Left kidney (tissue), 2 donors: Measurements from ENCODE around the gene ZCCHC8. TPM values are rescaled to one million over a fixed set of nuclear protein-coding genes. Genes with fewer than 3 reads are reported as not detected.
"Not testable (repeated sequence)": the region's sequence is repeated elsewhere in the genome, so short reads cannot be mapped to it uniquely, and the experiment has no call there.

Experiments used
- DNase-seq: peaks from one replicate; pipeline ENCODE4 v3.0.0-alpha.2; 2013
- polyA plus RNA-seq: library from polyadenylated mRNA; unstranded; fragments of 120-200 nt; gene quantifications from one replicate; pipeline ENCODE4 v1.2.1, GENCODE V29; 2013; ENCODE audit not compliant: insufficient read length

ZCCHC8 gene
- polyA plus RNA-seq, 1 donor: 57.2 TPM

DNA sequence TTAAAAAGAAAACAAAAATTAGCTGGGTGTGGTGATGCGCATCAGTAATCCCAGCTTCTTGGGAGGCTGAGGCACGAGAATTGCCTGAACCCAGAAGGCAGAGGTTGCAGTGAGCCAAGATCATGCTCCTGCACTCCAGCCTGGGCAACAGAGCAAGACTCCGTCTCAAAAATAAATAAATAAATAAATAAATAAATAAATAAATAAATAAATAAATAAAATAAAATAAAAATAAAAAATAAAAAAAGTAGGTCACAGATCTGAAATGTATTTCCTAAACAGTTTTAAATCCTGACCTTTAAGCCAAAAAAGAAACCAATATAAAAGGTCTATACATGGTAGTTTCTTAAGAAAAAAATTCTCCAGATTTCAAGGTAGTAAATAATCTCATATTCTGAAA lies 12.3 kb upstream of the ZCCHC8 start:
- not testable (repeated sequence) for DNase-seq

DNA sequence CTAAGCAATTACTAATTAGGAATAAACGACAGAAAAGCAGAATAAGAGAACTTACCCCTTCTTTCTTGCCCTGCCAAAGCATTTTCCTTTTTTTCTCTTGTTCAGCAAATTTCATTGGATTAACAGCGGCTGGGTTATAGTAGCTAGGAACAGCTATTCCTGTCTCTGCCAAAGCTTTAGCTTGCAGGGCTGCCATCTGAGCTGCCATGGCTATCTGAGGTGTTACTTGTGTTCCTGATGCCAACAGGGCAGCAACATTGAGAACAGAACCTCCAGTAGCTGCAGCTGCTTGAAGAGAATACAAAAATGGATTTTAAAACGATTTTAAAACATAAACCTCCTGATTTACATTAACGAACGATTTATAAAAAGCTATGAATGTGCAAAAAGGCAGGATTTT lies 7.4 kb upstream of the ZCCHC8 start:
- DNase-seq: no peak

DNA sequence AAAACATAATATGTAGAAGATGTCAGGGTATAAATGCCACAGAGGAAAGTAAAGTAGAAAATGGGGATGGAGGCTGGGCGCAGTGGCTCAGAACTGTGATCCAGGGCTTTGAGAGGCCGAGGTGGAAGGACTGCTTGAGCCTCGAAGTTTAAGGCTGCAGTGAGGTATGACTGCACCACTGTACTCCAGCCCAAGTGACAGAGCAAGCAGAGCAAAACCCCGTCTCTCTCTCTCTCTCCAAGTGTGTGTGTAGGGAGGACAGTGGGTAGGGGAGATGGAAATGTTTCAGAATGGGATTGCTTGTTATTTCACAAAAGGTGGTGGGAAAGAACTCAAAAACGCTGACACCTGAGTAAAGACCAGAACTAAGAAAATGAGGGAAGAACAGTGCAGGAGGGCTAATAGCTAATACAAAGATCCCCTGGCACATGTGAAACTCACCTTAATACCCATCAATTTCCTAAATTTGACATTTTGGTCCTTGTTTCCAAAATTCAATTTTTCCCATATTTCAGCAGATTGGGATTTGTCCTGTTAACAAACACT lies 5.7 kb upstream of the ZCCHC8 start:
- no peak for DNase-seq

DNA sequence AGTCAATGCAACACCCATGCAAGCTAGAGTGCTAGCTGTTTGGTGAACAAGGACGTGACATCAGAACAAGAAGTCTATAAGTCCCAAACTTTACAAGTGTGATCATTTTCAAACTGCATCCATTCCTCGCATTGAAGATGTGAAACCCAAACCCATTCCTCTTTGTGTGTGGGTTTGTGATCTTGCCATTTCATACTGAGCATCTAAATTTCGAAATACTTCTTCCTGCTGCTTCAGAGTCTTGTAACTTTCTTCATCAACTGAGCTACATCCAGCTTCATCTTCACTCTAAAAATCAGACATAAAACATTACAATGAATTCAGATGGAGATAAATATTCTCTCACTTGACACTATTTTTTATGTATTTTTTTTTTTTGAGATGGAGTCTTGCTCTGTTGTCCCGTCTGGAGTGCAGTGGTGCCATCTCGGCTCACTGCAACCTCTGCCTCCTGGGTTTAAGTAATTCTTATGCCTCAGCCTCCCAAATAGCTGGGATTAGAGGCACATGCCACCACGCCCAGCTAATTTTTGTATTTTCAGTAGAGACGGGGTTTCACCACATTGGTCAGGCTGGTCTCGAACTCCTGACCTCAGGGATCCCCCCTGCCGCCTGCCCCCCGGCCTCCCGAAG lies 4.8 kb upstream of the ZCCHC8 start:
- no peak for DNase-seq

- no peak for DNase-seq
Observed at GRCh38 chr12:122503783-122504590, 3.3 kb upstream of the ZCCHC8 start.

DNA sequence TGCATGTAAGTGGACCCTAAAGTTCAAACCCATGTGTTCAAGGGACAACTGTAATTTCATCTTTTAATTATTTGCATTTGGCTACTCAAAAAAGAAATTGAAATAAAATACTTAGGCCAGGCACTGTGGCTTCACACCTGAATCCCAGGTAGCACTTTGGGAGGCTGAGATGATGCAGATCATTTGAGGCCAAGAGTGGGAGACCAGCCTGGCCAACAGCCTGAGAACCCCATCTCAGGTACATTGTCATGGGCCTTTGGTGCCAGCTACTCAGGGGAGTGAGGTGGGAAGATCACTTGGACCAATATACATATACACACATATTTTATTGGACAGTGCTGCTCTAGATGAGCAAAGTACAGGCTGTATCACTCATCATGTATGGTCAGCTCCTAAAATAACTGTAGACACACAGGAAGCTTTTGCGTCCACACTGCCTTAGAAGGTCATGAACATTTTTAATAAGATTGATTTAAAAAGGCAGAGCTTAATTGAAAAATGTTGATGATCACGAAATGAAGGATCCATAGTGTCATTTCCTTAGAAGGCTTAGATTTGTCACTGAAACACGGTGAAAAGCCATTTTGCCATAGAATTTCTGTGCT lies 2.5 kb upstream of the ZCCHC8 start:
- DNase-seq: no peak

GRCh38 chr12:122501489-122501989 lies 807 bp upstream of the ZCCHC8 start:
- no peak for DNase-seq

GRCh38 chr12:122499991-122500684 lies 594 bp downstream of the ZCCHC8 start:
- DNase-seq: peak; percentile 56

GRCh38 chr12:122495258-122495657 lies 5.5 kb downstream of the ZCCHC8 start:
- DNase-seq: no peak

- not testable (repeated sequence) for DNase-seq
Observed at GRCh38 chr12:122493222-122493621, 7.5 kb downstream of the ZCCHC8 start.

- DNase-seq: no peak
Observed at GRCh38 chr12:122491991-122492390, 8.7 kb downstream of the ZCCHC8 start.

GRCh38 chr12:122489038-122489437 lies 11.7 kb downstream of the ZCCHC8 start:
- no peak for DNase-seq

DNA sequence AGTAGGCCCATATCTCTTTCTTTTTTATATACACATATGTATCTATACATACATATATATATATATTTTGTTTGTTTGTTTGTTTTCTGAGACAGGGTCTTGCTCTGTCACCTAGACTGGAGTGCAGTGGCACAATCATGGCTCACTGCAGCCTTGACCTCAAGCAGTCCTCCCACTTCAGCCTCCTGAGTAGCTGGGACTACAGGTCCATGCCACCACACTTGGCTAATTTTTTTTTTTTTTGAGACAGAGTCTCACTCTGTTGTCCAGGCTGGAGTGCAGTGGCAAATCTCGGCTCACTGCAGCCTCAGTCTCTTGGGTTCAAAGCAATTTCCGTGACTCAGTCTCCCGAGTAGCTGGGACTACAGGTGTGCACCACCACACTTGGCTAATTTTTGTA lies 12.9 kb downstream of the ZCCHC8 start:
- DNase-seq: not testable (repeated sequence)

- DNase-seq: no peak
Observed at GRCh38 chr12:122486805-122487426, 13.8 kb downstream of the ZCCHC8 start.

DNA sequence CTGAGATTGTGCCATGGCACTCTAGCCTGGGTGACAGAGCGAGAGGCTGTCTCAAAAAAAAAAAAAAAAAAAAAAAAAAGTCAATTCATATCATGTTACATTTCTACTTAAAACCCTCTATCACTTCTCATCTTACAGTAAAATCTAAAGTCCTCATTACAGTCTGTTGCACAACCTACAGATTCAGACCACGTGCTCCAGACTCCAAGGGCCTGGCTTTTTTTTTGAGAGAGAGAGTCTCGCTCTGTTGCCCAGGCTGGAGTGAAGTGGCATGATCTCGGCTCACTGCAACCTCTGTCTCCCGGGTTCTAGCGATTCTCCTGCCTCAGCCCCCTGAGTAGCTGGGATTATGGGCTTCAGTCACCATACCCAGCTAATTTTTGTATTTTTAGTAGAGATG lies 14.4 kb downstream of the ZCCHC8 start:
- not testable (repeated sequence) for DNase-seq

DNA sequence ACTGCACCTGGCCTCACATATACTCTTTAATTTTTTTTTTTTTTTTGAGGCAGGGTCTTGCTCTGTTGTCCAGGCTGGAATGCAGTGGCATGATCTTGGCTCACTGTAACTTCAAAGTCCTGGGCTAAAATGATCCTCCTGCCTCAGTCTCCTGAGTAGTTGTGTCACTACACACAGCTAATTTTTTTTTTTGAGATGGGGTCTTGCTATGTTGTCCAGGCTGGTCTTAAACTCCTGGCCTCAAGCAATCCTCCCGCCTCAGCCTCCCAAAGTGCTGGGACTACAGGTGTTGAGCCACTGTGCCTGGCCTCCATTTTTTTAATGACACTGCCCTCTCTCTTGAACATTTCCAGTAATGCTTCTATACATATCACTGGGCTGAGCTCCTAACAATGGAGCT lies 16.3 kb downstream of the ZCCHC8 start:
- DNase-seq: not testable (repeated sequence)

DNA sequence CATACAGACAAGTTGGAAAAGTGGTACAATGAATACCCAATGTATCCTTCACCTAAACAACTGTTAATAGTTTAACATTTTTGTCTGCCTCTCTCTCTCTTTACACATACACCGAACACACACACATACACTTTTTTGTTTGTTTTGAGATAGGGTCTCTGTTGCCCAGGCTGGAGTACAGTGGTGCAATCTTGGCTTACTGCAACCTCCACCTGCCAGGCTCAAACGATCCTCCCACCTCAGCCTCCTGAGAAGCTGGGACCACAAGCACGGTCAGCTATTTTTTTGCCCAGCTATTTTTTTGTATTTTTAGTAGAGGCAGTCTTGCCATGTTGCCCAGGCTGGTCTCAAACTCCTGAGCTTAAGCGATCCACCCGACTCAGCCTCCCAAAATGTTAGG lies 16.8 kb downstream of the ZCCHC8 start:
- no peak for DNase-seq

DNA sequence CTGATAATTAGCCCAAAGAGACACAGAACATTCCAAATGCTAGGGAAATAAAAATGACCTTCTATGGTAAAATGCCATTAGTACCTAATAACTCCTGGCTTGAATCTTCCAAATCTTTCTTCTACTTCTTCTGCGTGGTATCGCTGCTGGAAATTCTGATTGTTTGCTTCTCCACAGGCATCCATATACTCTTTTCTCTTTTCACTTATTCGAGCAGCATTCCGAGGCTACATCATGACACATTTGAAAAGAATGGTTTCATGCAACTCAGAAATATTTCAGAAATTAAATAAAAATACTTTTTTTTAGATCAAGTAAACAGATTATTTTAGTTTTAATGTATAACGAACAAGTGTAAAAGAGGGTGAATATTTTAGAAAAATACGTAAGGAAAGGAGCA lies 18.9 kb downstream of the ZCCHC8 start:
- no peak for DNase-seq

- DNase-seq: no peak
Observed at GRCh38 chr12:122480753-122481152, 20.0 kb downstream of the ZCCHC8 start.

GRCh38 chr12:122474324-122474716 lies 26.4 kb downstream of the ZCCHC8 start:
- no peak for DNase-seq

GRCh38 chr12:122473543-122474323 lies 27.0 kb downstream of the ZCCHC8 start:
- DNase-seq: no peak
